Stimulated activated CD8-positive, alpha-beta memory T cell treated with anti-CD3 and anti-CD28 coated beads, Interleukin-7, amount 100 ng/mL, for 48 hours (primary cell): Measurements from ENCODE around the gene ZNF229.
"Not testable (repeated sequence)": the region's sequence is repeated elsewhere in the genome, so short reads cannot be mapped to it uniquely, and the experiment has no call there.

Source experiments
- DNase-seq, 2 donors: peaks; one replicate each; pipeline ENCODE4 v3.0.0-alpha.2; 2020; ENCODE audit warnings: low read depth in 1 of 2; ENCODE audit errors: extremely low read depth in 1 of 2

The ZNF229 gene

GRCh38 chr19:44447916-44448674, at the start of gene ZNF229:
ZNF229 (minus strand) TSS chr19:44448472; CDS start chr19:44442847, 5,625 bp downstream.
- DNase-seq = peak; percentile 25 to 76

- DNase-seq = no peak
These were observed 48.4 kb upstream of the ZNF229 start for GRCh38 chr19:44496711-44497110.

GRCh38 chr19:44476559-44477408, 28.5 kb upstream of the ZNF229 start:
- DNase-seq = no peak

- DNase-seq = not testable (repeated sequence)
These were observed 20.5 kb upstream of the ZNF229 start for GRCh38 chr19:44468730-44469129.

- DNase-seq = not testable (repeated sequence)
These were observed 14.5 kb upstream of the ZNF229 start for GRCh38 chr19:44462600-44463286.

- DNase-seq = not testable (repeated sequence)
These were observed 7.7 kb upstream of the ZNF229 start for GRCh38 chr19:44456016-44456415.

- no peak for DNase-seq
These were observed 6.8 kb upstream of the ZNF229 start for GRCh38 chr19:44455100-44455499.

GRCh38 chr19:44452367-44452766, 4.1 kb upstream of the ZNF229 start:
- DNase-seq = no peak

GRCh38 chr19:44451687-44452086, 3.4 kb upstream of the ZNF229 start:
- no peak for DNase-seq

GRCh38 chr19:44438441-44438840, 9.8 kb downstream of the ZNF229 start:
- no peak for DNase-seq

GRCh38 chr19:44435441-44435840, 12.8 kb downstream of the ZNF229 start:
- DNase-seq = no peak

- no peak for DNase-seq
These were observed 17.3 kb downstream of the ZNF229 start for GRCh38 chr19:44430956-44431355.

- not testable (repeated sequence) for DNase-seq
These were observed 32.7 kb downstream of the ZNF229 start for GRCh38 chr19:44415553-44415952.

GRCh38 chr19:44401139-44402115, 46.8 kb downstream of the ZNF229 start, which contains the start of gene ZNF285:
ZNF285 (minus strand) TSS chr19:44401608; CDS start chr19:44397213, 4,395 bp downstream.
- peak; percentile 53 to 76 for DNase-seq

- DNase-seq = not testable (repeated sequence)
These were observed 59.0 kb downstream of the ZNF229 start for GRCh38 chr19:44389268-44389667.
